ENCODE results near the gene FLRT2.

Gene FLRT2

GRCh38 chr14:85601246-85601645, 71.3 kb downstream of the FLRT2 start:
- no peak for DNase-seq

GRCh38 chr14:85601690-85602089, 71.7 kb downstream of the FLRT2 start:
- DNase-seq = no peak

- DNase-seq = no peak
Observed at GRCh38 chr14:85602345-85602744, 72.4 kb downstream of the FLRT2 start.

- DNase-seq = no peak
Observed at GRCh38 chr14:85604021-85604420, 74.1 kb downstream of the FLRT2 start.

GRCh38 chr14:85604714-85605113, 74.8 kb downstream of the FLRT2 start:
- no peak for DNase-seq

GRCh38 chr14:85607651-85608081, 77.7 kb downstream of the FLRT2 start:
- no peak for DNase-seq

- no peak for DNase-seq
Observed at GRCh38 chr14:85613496-85613895, 83.6 kb downstream of the FLRT2 start.

- no peak for DNase-seq
Observed at GRCh38 chr14:85616386-85616885, 86.5 kb downstream of the FLRT2 start.

GRCh38 chr14:85616886-85617285, 86.9 kb downstream of the FLRT2 start:
- no peak for DNase-seq

GRCh38 chr14:85617791-85618190, 87.8 kb downstream of the FLRT2 start:
- peak; percentile 77 for DNase-seq

- no peak for DNase-seq
Observed at GRCh38 chr14:85618390-85618789, 88.4 kb downstream of the FLRT2 start.

- DNase-seq = no peak
Observed at GRCh38 chr14:85618978-85619377, 89.0 kb downstream of the FLRT2 start.

- no peak for DNase-seq
Observed at GRCh38 chr14:85619851-85620250, 89.9 kb downstream of the FLRT2 start.

- no peak for DNase-seq
Observed at GRCh38 chr14:85620947-85621346, 91.0 kb downstream of the FLRT2 start.

- DNase-seq = no peak
Observed at GRCh38 chr14:85622106-85622505, 92.2 kb downstream of the FLRT2 start.

GRCh38 chr14:85622986-85623685, 93.2 kb downstream of the FLRT2 start:
- DNase-seq = no peak

GRCh38 chr14:85625925-85626585, 96.1 kb downstream of the FLRT2 start:
- DNase-seq = no peak

- no peak for DNase-seq
Observed at GRCh38 chr14:85634205-85634604, 104.3 kb downstream of the FLRT2 start.

GRCh38 chr14:85644211-85644610, 114.3 kb downstream of the FLRT2 start:
- DNase-seq = no peak

- DNase-seq = no peak
Observed at GRCh38 chr14:85653029-85653428, 123.1 kb downstream of the FLRT2 start.

- no peak for DNase-seq
Observed at GRCh38 chr14:85660243-85660922, 130.4 kb downstream of the FLRT2 start.

GRCh38 chr14:85662096-85662495, 132.2 kb downstream of the FLRT2 start:
- DNase-seq = no peak

- DNase-seq = no peak
Observed at GRCh38 chr14:85663256-85663655, 133.3 kb downstream of the FLRT2 start.

- DNase-seq = no peak
Observed at GRCh38 chr14:85663667-85664066, 133.7 kb downstream of the FLRT2 start.
